Neural crest cell (in vitro differentiated cells): ENCODE measurements around the gene CLOCK. TPM values are rescaled to one million over a fixed set of nuclear protein-coding genes. Genes with fewer than 3 reads are reported as not detected.
A peak's percentile ranks its signal among the peaks of the same experiment; 100 is the strongest.
"Not testable (repeated sequence)": the region's sequence is repeated elsewhere in the genome, so short reads cannot be mapped to it uniquely, and the experiment has no call there.

ENCODE experiments used
- DNase-seq: peaks from one replicate; pipeline ENCODE4 v3.0.0; 2021; ENCODE audit warnings: low read depth, mixed read lengths, low spot score
- H3K27ac Mint-ChIP-seq: one replicate; pipeline ENCODE4 v1.8.0; 2021; ENCODE audit warnings: mild to moderate bottlenecking, mixed read lengths; ENCODE audit not compliant: unreplicated experiment
- H3K27me3 Mint-ChIP-seq: 2 replicates; pipeline ENCODE4 v1.8.0; 2021; ENCODE audit warnings: low read depth, mild to moderate bottlenecking, mixed read lengths
- H3K36me3 Mint-ChIP-seq: 2 replicates; pipeline ENCODE4 v1.8.0; 2021; ENCODE audit warnings: low read depth, mild to moderate bottlenecking, mixed read lengths
- H3K4me1 Mint-ChIP-seq: 2 replicates; pipeline ENCODE4 v1.8.0; 2021; ENCODE audit warnings: mixed read lengths
- H3K4me3 Mint-ChIP-seq: one replicate; pipeline ENCODE4 v1.8.0; 2021; ENCODE audit warnings: mild to moderate bottlenecking, mixed read lengths
- H3K9me3 Mint-ChIP-seq: 2 replicates; pipeline ENCODE4 v1.8.0; 2021; ENCODE audit warnings: mixed read lengths
- total RNA-seq: library from RNA; stranded (reverse); gene quantifications from 2 replicates; pipeline ENCODE4 v1.2.1, GENCODE V29; 2021
- TF ChIP-seq, protein P1 (sequence below): fragments of 200-600 bp; sonication (generic); conservative IDR thresholded peaks from 2 replicates; pipeline ENCODE4 v1.5.0; 2021; ENCODE audit warnings: antibody characterized with exemption, mild to moderate bottlenecking

Gene CLOCK
- total RNA-seq, 1 donor from 2014 or later: 21.6 TPM

DNA sequence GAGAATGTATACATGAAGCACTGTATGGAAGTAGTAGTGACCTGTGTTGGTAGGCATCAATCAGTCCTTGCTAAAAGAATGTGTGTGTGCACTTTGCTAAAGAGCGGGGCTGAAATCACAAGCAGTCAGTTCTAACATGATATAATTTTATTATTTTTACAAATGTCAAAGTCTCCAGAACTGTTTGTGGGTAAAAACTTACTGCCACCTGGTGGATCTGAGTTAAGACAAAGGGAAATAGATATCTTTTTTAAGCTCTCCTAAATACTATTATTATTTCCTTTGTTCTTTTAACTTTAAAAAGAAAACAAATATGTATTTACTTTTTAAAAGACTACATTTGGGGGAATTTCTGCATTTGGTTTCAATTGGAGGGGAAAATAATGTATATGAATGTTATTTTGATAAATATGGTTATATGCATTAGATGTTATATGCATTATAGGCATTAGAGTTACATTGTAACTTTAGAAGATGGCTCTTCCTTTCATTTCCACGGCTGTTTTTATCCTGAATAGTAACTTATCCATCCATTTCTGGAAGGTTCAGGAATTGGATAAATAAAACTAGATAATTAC is 7.8 kb upstream of the CLOCK start:
- TF ChIP-seq, protein P1, sequence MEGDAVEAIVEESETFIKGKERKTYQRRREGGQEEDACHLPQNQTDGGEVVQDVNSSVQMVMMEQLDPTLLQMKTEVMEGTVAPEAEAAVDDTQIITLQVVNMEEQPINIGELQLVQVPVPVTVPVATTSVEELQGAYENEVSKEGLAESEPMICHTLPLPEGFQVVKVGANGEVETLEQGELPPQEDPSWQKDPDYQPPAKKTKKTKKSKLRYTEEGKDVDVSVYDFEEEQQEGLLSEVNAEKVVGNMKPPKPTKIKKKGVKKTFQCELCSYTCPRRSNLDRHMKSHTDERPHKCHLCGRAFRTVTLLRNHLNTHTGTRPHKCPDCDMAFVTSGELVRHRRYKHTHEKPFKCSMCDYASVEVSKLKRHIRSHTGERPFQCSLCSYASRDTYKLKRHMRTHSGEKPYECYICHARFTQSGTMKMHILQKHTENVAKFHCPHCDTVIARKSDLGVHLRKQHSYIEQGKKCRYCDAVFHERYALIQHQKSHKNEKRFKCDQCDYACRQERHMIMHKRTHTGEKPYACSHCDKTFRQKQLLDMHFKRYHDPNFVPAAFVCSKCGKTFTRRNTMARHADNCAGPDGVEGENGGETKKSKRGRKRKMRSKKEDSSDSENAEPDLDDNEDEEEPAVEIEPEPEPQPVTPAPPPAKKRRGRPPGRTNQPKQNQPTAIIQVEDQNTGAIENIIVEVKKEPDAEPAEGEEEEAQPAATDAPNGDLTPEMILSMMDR: no peak
- Mint-ChIP-seq H3K27me3 (no peaks in the 10 kb centered on the region), H3K9me3 (no peaks in the 10 kb centered on the region), H3K4me1 (no peaks in the 10 kb centered on the region), H3K36me3 (no peaks in the 10 kb centered on the region), H3K27ac (no peak overlapping the region), H3K4me3 (no peak overlapping the region)
- no peak for DNase-seq

DNA sequence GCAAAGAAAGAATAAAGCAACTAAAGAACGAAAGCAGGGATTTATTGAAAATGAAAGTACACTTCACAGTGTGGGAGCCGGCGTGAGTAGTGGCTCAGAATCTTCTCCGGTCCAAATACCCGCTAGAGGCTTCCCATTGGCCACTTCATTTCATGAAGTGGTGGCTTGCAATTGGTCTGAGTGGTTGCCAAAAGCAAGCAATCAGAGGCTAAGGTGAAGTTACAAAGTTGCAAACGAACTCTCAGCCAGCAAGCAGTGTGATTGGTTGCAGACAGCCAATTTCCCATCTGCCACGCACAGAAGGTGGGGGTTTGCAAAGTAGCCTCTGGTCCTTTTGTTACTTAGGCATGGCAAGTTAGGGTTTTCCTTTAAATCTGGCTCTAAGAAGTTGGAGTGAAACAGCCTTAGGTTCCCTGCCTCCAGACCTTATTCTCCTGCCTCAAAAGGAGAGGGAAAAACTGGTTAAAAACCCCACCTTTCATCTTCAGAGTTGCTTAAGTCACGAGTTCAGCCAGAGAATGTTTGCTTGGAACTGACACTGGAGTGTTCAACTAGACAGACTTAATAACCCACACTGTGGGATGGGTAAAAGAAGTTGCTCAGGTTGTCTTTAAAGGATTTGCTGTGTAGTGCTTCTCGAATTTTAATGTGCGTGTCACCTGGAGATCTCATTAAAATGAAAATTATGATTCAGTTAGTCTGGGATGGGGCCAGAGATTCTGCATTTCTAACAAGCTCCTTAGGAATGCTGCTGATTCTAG is 6.9 kb upstream of the CLOCK start:
- DNase-seq: no peak
- H3K4me3 Mint-ChIP-seq: no peak overlapping the region

DNA sequence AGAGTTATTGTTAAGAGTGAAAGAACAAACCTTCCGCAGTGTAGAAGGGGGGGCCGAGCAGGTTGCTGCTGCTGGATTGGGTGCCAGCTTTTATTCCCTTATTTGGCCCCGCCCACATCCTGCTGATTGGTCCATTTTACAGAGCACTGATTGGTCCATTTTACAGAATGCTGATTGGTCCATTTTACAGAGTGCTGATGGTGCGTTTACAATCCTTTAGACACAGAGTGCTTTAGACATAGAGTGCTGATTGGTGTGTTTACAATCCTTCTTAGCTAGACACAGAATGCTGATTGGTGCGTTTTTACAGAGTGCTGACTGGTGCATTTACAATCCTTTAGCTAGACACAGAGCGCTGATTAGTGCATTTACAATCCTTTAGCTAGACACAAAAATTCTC is 5.3 kb upstream of the CLOCK start:
- H3K4me1 Mint-ChIP-seq: peaks cover 16% of the 10 kb centered on the region
- H3K4me3 Mint-ChIP-seq, DNase-seq, H3K27me3 Mint-ChIP-seq, H3K9me3 Mint-ChIP-seq, H3K27ac Mint-ChIP-seq, H3K36me3 Mint-ChIP-seq: not testable (repeated sequence)

More for the DNA sequence above, 6.9 kb upstream of the CLOCK start:
- H3K27ac Mint-ChIP-seq: no peak overlapping the region
- peaks cover 1% of the 10 kb centered on the region for H3K4me1 Mint-ChIP-seq
- H3K9me3 Mint-ChIP-seq: no peaks in the 10 kb centered on the region
- TF ChIP-seq, protein P1: no peak
- H3K36me3 Mint-ChIP-seq: no peaks in the 10 kb centered on the region
- H3K27me3 Mint-ChIP-seq: no peaks in the 10 kb centered on the region

DNA sequence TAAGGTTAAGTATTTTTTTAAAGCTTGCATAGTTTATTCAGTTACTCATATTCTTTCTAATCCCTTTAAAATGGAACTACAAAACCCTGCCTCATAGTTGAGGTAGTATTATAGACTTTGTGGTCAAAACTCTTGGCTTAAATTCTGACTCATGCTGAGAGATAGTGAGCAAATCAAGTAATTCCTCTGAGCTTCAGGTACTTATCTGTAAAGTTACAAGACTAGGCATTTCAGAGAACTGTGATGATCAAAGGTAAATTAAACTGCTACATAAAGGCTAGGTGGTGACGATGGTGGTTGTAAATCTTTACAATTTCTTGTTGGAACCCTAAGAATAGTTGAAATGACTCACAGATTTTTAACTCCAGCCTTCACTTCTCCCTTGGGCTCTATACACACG is 3.2 kb upstream of the CLOCK start:
- Mint-ChIP-seq H3K36me3 (no peaks in the 10 kb centered on the region), H3K27ac (no peak overlapping the region), H3K27me3 (no peaks in the 10 kb centered on the region), H3K4me1 (peaks cover 24% of the 10 kb centered on the region), H3K9me3 (no peaks in the 10 kb centered on the region), H3K4me3 (peak overlapping the region; percentile 76)
- DNase-seq: no peak
- TF ChIP-seq, protein P1: no peak

DNA sequence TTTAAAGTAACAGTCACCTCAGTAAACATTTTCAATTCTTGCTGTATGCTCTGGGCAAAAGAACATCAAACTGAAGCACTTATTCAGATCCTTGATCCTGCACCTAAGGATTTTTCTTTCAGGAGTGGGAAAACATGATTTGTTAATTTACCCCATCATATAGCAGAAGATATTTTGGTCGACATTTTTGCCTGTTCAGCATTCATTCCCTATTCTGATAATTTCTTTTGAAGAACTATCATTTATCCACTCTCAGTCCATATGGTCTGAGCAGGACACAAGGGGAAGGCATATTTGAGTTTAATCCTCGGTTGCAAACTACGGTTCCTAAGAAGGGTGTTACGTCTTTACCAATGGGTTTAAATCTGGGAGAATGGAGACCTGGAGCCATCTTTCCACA is 1.2 kb upstream of the CLOCK start:
- Mint-ChIP-seq H3K9me3 (no peaks in the 10 kb centered on the region), H3K4me1 (peaks cover 40% of the 10 kb centered on the region)
- TF ChIP-seq, protein P1: no peak

DNA sequence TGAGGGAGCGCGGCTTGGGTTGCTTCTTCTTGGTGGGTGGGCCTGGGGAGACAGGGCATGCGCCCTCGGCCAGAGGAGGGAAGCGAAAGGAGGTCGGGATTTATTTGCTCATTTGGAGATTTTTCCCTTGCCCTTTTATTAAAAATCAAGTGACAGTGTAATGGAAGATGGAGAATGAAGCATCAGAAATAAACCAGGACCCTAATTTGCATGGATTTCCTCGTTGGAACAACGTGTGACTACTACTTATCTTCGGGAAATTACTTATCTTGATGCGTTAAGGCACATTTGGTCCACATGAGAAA is 709 bp upstream of the CLOCK start:
- H3K27ac Mint-ChIP-seq: peak overlapping the region; percentile 96
- no peaks in the 10 kb centered on the region for H3K9me3 Mint-ChIP-seq
- no peaks in the 10 kb centered on the region for H3K36me3 Mint-ChIP-seq
- peak overlapping the region; percentile 96 for H3K4me3 Mint-ChIP-seq
- TF ChIP-seq, protein P1: no peak
- peaks cover 40% of the 10 kb centered on the region for H3K4me1 Mint-ChIP-seq
- no peak for DNase-seq
- H3K27me3 Mint-ChIP-seq: no peaks in the 10 kb centered on the region

More for the DNA sequence above, 1.2 kb upstream of the CLOCK start:
- Mint-ChIP-seq H3K27me3 (no peaks in the 10 kb centered on the region), H3K4me3 (peak overlapping the region; percentile 96), H3K36me3 (no peaks in the 10 kb centered on the region), H3K27ac (peak overlapping the region; percentile 22)
- no peak for DNase-seq
